Vagina (tissue), 2 donors: Measurements from ENCODE around the gene C1QTNF6. TPM values are rescaled to one million over a fixed set of nuclear protein-coding genes. Genes with fewer than 3 reads are reported as not detected.

ENCODE experiments used
- DNase-seq, 2 donors: peaks; one replicate each; pipeline ENCODE4 v3.0.0-alpha.2; 2017; ENCODE audit errors: extremely low spot score in 2 of 2
- H3K27ac ChIP-seq: fragments of 200-600 bp; sonication (generic); one replicate; pipeline ENCODE4 v1.5.1; 2019
- H3K27me3 ChIP-seq: fragments of 200-600 bp; sonication (generic); one replicate; pipeline ENCODE4 v1.5.1; 2019
- H3K36me3 ChIP-seq, 2 donors: fragments of 200-600 bp; sonication (generic); one replicate each; pipeline ENCODE4 v1.5.1; 2017 to 2019
- H3K4me1 ChIP-seq: fragments of 200-600 bp; sonication (generic); one replicate; pipeline ENCODE4 v1.5.1; 2019
- H3K4me3 ChIP-seq, 2 donors: fragments of 200-600 bp; sonication (generic); 1 replicate in 1 of 2; 2 replicates in 1 of 2; pipeline ENCODE4 v1.5.1; 2016 to 2019
- H3K9me3 ChIP-seq: fragments of 200-600 bp; sonication (generic); one replicate; pipeline ENCODE4 v1.5.1; 2019
- CTCF ChIP-seq, 3 experiments: fragments of 450-650 bp in 2 of 3; fragments of 200-600 bp in 1 of 3; sonication (generic) in 1 of 3; IDR thresholded peaks; one replicate each; pipeline ENCODE4 v1.5.1; 2017 to 2019; ENCODE audit warnings: antibody characterized with exemption in 3 of 3, mild to moderate bottlenecking in 2 of 3, moderate library complexity in 2 of 3
- POLR2A ChIP-seq, 2 donors: fragments of 450-650 bp; IDR thresholded peaks; one replicate each; pipeline ENCODE4 v1.6.1; 2017; ENCODE audit warnings: antibody characterized with exemption in 2 of 2, mild to moderate bottlenecking in 2 of 2, moderate library complexity in 2 of 2
- POLR2AphosphoS5 ChIP-seq, 2 donors: sonication (generic); formaldehyde crosslinking; IDR thresholded peaks; one replicate each; pipeline ENCODE4 v1.9.0; 2017; ENCODE audit warnings: antibody characterized with exemption in 2 of 2, mild to moderate bottlenecking in 2 of 2, low read depth in 1 of 2; ENCODE audit not compliant: insufficient read depth in 1 of 2
- intact Hi-C: fragments of 100-400 bp; cut with DNase I; formaldehyde crosslinking; loops from one replicate; pipeline ENCODE4 v1.15.1; 2023
- total RNA-seq: library from RNA; depleted of rRNA; stranded (reverse); fragments of >200 nt; gene quantifications from one replicate; pipeline ENCODE4 v1.2.3, GENCODE V29; 2016

The C1QTNF6 gene
- total RNA-seq, 1 donor from 2014 or later = 4.9 TPM

GRCh38 chr22:37138849-37139561, 49.0 kb downstream of the C1QTNF6 start:
- Histone ChIP-seq H3K27me3 (no peaks in the 10 kb centered on the region), H3K4me1 (no peaks in the 10 kb centered on the region), H3K4me3 (no peak overlapping the region), H3K9me3 (no peaks in the 10 kb centered on the region), H3K36me3 (no peaks in the 10 kb centered on the region), H3K27ac (no peak overlapping the region)
- no peak for DNase-seq
- TF ChIP-seq POLR2AphosphoS5 (IDR thresholded peaks at IDR 0.05; ENCODE audit: insufficient read depth in 1 of 2, low read depth in 1 of 2) (no peak), POLR2A (IDR thresholded peaks at IDR 0.05) (no peak), CTCF (IDR thresholded peaks at IDR 0.05) (no peak)
- intact Hi-C loops = no loop called here

GRCh38 chr22:37137903-37138665, 50.0 kb downstream of the C1QTNF6 start:
- Histone ChIP-seq H3K27ac (no peak overlapping the region), H3K36me3 (no peaks in the 10 kb centered on the region), H3K4me3 (no peak overlapping the region), H3K9me3 (no peaks in the 10 kb centered on the region), H3K4me1 (no peaks in the 10 kb centered on the region), H3K27me3 (no peaks in the 10 kb centered on the region)
- DNase-seq = no peak
- TF ChIP-seq POLR2AphosphoS5 (IDR thresholded peaks at IDR 0.05; ENCODE audit: insufficient read depth in 1 of 2, low read depth in 1 of 2) (no peak), CTCF (IDR thresholded peaks at IDR 0.05) (no peak), POLR2A (IDR thresholded peaks at IDR 0.05) (no peak)
- intact Hi-C loops = no loop called here

- no peaks in the 10 kb centered on the region for H3K36me3 ChIP-seq
- no peaks in the 10 kb centered on the region for H3K4me1 ChIP-seq
- no peak for TF ChIP-seq CTCF (IDR thresholded peaks at IDR 0.05)
- no peak for DNase-seq
- H3K27me3 ChIP-seq = no peaks in the 10 kb centered on the region
- no peak overlapping the region for H3K27ac ChIP-seq
- H3K4me3 ChIP-seq = no peak overlapping the region
- H3K9me3 ChIP-seq = no peaks in the 10 kb centered on the region
- intact Hi-C loops = no loop called here
Observed at GRCh38 chr22:37137131-37137530, 50.9 kb downstream of the C1QTNF6 start.

- TF ChIP-seq CTCF (IDR thresholded peaks at IDR 0.05) (no peak), POLR2A (IDR thresholded peaks at IDR 0.05) (no peak), POLR2AphosphoS5 (IDR thresholded peaks at IDR 0.05; ENCODE audit: insufficient read depth in 1 of 2, low read depth in 1 of 2) (no peak)
- Histone ChIP-seq H3K27ac (no peak overlapping the region), H3K4me1 (peaks cover 5% of the 10 kb centered on the region), H3K27me3 (no peaks in the 10 kb centered on the region), H3K4me3 (no peak overlapping the region), H3K9me3 (no peaks in the 10 kb centered on the region), H3K36me3 (no peaks in the 10 kb centered on the region)
- intact Hi-C loops = no loop called here
- DNase-seq = no peak
Observed at GRCh38 chr22:37135023-37135422, 53.0 kb downstream of the C1QTNF6 start.
